Activated CD8-positive, alpha-beta T cell treated with anti-CD3 and anti-CD28 coated beads for 36 hours (primary cell): Measurements from ENCODE around the gene CEBPG. TPM values are rescaled to one million over a fixed set of nuclear protein-coding genes. Genes with fewer than 3 reads are reported as not detected.

ENCODE experiments used
- ATAC-seq: fragments of 200-7000 bp; cut with Tn5 transposase; one replicate; pipeline ENCODE4 v1.10.0; 2021; ENCODE audit warnings: mild to moderate bottlenecking, moderate library complexity
- CTCF ChIA-PET: fragments of 350-600 bp; sonication (Branson Sonifier 250); formaldehyde crosslinking; loops from one replicate; lab custom pipeline; 2021; ENCODE audit warnings: antibody characterized with exemption; lab: Charles Lee
- POLR2A ChIA-PET: fragments of 350-600 bp; sonication (Branson Sonifier 250); formaldehyde crosslinking; loops from one replicate; lab custom pipeline; 2021; ENCODE audit warnings: antibody characterized with exemption; lab: Charles Lee
- DNase-seq: peaks from one replicate; pipeline ENCODE4 v3.0.0-alpha.2; 2020
- H3K27ac Mint-ChIP-seq: one replicate; pipeline ENCODE4 v1.8.0; 2021; ENCODE audit warnings: mild to moderate bottlenecking, mixed read lengths
- H3K27me3 Mint-ChIP-seq: one replicate; pipeline ENCODE4 v1.8.0; 2021; ENCODE audit warnings: mixed read lengths
- H3K36me3 Mint-ChIP-seq: one replicate; pipeline ENCODE4 v1.8.0; 2021; ENCODE audit warnings: low read depth, mixed read lengths
- H3K4me1 Mint-ChIP-seq: one replicate; pipeline ENCODE4 v1.8.0; 2021; ENCODE audit warnings: low read depth, mixed read lengths
- H3K4me3 Mint-ChIP-seq: one replicate; pipeline ENCODE4 v1.8.0; 2021; ENCODE audit warnings: mild to moderate bottlenecking, moderate library complexity, mixed read lengths
- H3K9me3 Mint-ChIP-seq: one replicate; pipeline ENCODE4 v1.8.0; 2021; ENCODE audit warnings: mixed read lengths
- CTCF ChIP-seq: fragments of 200-600 bp; IDR thresholded peaks from one replicate; pipeline ENCODE4 v1.8.0; 2022; ENCODE audit warnings: antibody characterized with exemption, mild to moderate bottlenecking
- intact Hi-C: fragments of 100-400 bp; cut with micrococcal nuclease; formaldehyde crosslinking; loops from one replicate; pipeline ENCODE4 v1.10.0; 2022
- total RNA-seq, 2 experiments: library from RNA; stranded (reverse); gene quantifications; one replicate each; pipeline ENCODE4 v1.2.3, GENCODE V29; 2021

Gene CEBPG
- total RNA-seq, 2 experiments from 2014 or later: 28.3 to 30.1 TPM

- CTCF ChIA-PET: no interaction called here
- H3K9me3 Mint-ChIP-seq: no peaks in the 10 kb centered on the region
- no peaks in the 10 kb centered on the region for H3K27me3 Mint-ChIP-seq
- H3K36me3 Mint-ChIP-seq: no peaks in the 10 kb centered on the region
- DNase-seq (no peak), ATAC-seq (no peak)
- intact Hi-C loops: no loop called here
- no peak for TF ChIP-seq CTCF
- POLR2A ChIA-PET: no interaction called here
- no peaks in the 10 kb centered on the region for H3K4me1 Mint-ChIP-seq
- no peak overlapping the region for H3K27ac Mint-ChIP-seq
- no peak overlapping the region for H3K4me3 Mint-ChIP-seq
Observed at GRCh38 chr19:33396701-33397535, 23.4 kb downstream of the CEBPG start.

GRCh38 chr19:33397536-33398360, 24.2 kb downstream of the CEBPG start:
- Mint-ChIP-seq H3K27me3 (no peaks in the 10 kb centered on the region), H3K27ac (no peak overlapping the region), H3K4me1 (no peaks in the 10 kb centered on the region), H3K36me3 (no peaks in the 10 kb centered on the region), H3K9me3 (no peaks in the 10 kb centered on the region), H3K4me3 (no peak overlapping the region)
- ATAC-seq: no peak
- no peak for TF ChIP-seq CTCF
- POLR2A ChIA-PET: no interaction called here
- CTCF ChIA-PET: interaction anchor here (0.7 kb wide), 1 partner anchor 11 kb away, joined by 3 read pairs; no protein-coding TSS in a partner anchor
- intact Hi-C loops: no loop called here
- no peak for DNase-seq

- no peak for TF ChIP-seq CTCF
- ChIA-PET POLR2A (no interaction called here), CTCF (interaction anchor here (0.7 to 0.9 kb wide), 2 partner anchors 10 to 18 kb away, joined by 3 read pairs; no protein-coding TSS in a partner anchor)
- no peaks in the 10 kb centered on the region for H3K36me3 Mint-ChIP-seq
- no peaks in the 10 kb centered on the region for H3K27me3 Mint-ChIP-seq
- no peaks in the 10 kb centered on the region for H3K9me3 Mint-ChIP-seq
- intact Hi-C loops: no loop called here
- ATAC-seq (no peak), DNase-seq (no peak)
- H3K4me3 Mint-ChIP-seq: no peak overlapping the region
- H3K4me1 Mint-ChIP-seq: no peaks in the 10 kb centered on the region
- H3K27ac Mint-ChIP-seq: no peak overlapping the region
Observed at GRCh38 chr19:33398361-33399060, 25.0 kb downstream of the CEBPG start.

GRCh38 chr19:33399081-33399744, 25.7 kb downstream of the CEBPG start:
- H3K4me1 Mint-ChIP-seq: no peaks in the 10 kb centered on the region
- H3K9me3 Mint-ChIP-seq: no peaks in the 10 kb centered on the region
- no peaks in the 10 kb centered on the region for H3K27me3 Mint-ChIP-seq
- DNase-seq: no peak
- no peak for ATAC-seq
- H3K4me3 Mint-ChIP-seq: no peak overlapping the region
- no peaks in the 10 kb centered on the region for H3K36me3 Mint-ChIP-seq
- no peak for TF ChIP-seq CTCF
- H3K27ac Mint-ChIP-seq: no peak overlapping the region
- intact Hi-C loops: no loop called here
- POLR2A ChIA-PET: no interaction called here
- CTCF ChIA-PET: interaction anchor here (0.9 kb wide), 1 partner anchor 17 kb away, joined by 3 read pairs; no protein-coding TSS in a partner anchor
